Measurements from ENCODE around the gene ANKRD27.

ANKRD27 gene

GRCh38 chr19:32619051-32619685 is 55.8 kb downstream of the ANKRD27 start:
- no peak for TF ChIP-seq CTCF (IDR thresholded peaks at IDR 0.05; ENCODE audit: low read depth, low read length, missing control alignments)
- no peak overlapping the region for H3K4me3 ChIP-seq (ENCODE audit: low read depth, low read length)

GRCh38 chr19:32615569-32615968 is 59.4 kb downstream of the ANKRD27 start:
- H3K4me3 ChIP-seq (ENCODE audit: low read depth, low read length) = no peak overlapping the region
- no peak for DNase-seq (ENCODE audit: low read depth)
- TF ChIP-seq CTCF (IDR thresholded peaks at IDR 0.05; ENCODE audit: low read depth, low read length, missing control alignments) = no peak

More at GRCh38 chr19:32619051-32619685, 55.8 kb downstream of the ANKRD27 start:
- DNase-seq (ENCODE audit: low read depth) = no peak

- no peak for DNase-seq (ENCODE audit: low read depth)
- H3K4me3 ChIP-seq (ENCODE audit: low read depth, low read length) = no peak overlapping the region
- TF ChIP-seq CTCF (IDR thresholded peaks at IDR 0.05; ENCODE audit: low read depth, low read length, missing control alignments) = no peak
Observed at GRCh38 chr19:32614916-32615315, 60.1 kb downstream of the ANKRD27 start.

- DNase-seq (ENCODE audit: low read depth) = no peak
- no peak overlapping the region for H3K4me3 ChIP-seq (ENCODE audit: low read depth, low read length)
- TF ChIP-seq CTCF (IDR thresholded peaks at IDR 0.05; ENCODE audit: low read depth, low read length, missing control alignments) = no peak
Observed at GRCh38 chr19:32613008-32613407, 62.0 kb downstream of the ANKRD27 start.

GRCh38 chr19:32611161-32611560 is 63.8 kb downstream of the ANKRD27 start:
- no peak overlapping the region for H3K4me3 ChIP-seq (ENCODE audit: low read depth, low read length)
- DNase-seq (ENCODE audit: low read depth) = no peak
- no peak for TF ChIP-seq CTCF (IDR thresholded peaks at IDR 0.05; ENCODE audit: low read depth, low read length, missing control alignments)

- no peak for TF ChIP-seq CTCF (IDR thresholded peaks at IDR 0.05; ENCODE audit: low read depth, low read length, missing control alignments)
- no peak overlapping the region for H3K4me3 ChIP-seq (ENCODE audit: low read depth, low read length)
Observed at GRCh38 chr19:32607479-32607878, 67.5 kb downstream of the ANKRD27 start.

GRCh38 chr19:32606289-32606688 is 68.7 kb downstream of the ANKRD27 start:
- no peak for TF ChIP-seq CTCF (IDR thresholded peaks at IDR 0.05; ENCODE audit: low read depth, low read length, missing control alignments)
- no peak for DNase-seq (ENCODE audit: low read depth)
- H3K4me3 ChIP-seq (ENCODE audit: low read depth, low read length) = no peak overlapping the region

More at GRCh38 chr19:32607479-32607878, 67.5 kb downstream of the ANKRD27 start:
- no peak for DNase-seq (ENCODE audit: low read depth)
